HUES64 (cell line): ENCODE data around the gene DMAP1.

Source experiments
- H3K27ac ChIP-seq: 2 replicates; pipeline ENCODE4 v1.7.0; 2013; ENCODE audit warnings: low read depth, low read length, inconsistent platforms
- H3K27me3 ChIP-seq: 2 replicates; pipeline ENCODE4 v1.6.1; 2013; ENCODE audit warnings: mild to moderate bottlenecking, low read length; ENCODE audit not compliant: insufficient read depth
- H3K36me3 ChIP-seq: 2 replicates; pipeline ENCODE4 v1.6.1; 2013; ENCODE audit warnings: mild to moderate bottlenecking, low read length; ENCODE audit not compliant: insufficient read depth
- H3K4me1 ChIP-seq: 2 replicates; pipeline ENCODE4 v1.6.1; 2013; ENCODE audit warnings: mild to moderate bottlenecking, low read length, moderate library complexity; ENCODE audit not compliant: insufficient read depth
- H3K4me3 ChIP-seq: 2 replicates; pipeline ENCODE4 v1.5.1; 2013; ENCODE audit warnings: mild to moderate bottlenecking, low read length, moderate library complexity
- H3K9ac ChIP-seq: 2 replicates; pipeline ENCODE4 v1.6.1; 2013; ENCODE audit warnings: mild to moderate bottlenecking, low read depth, low read length
- H3K9me3 ChIP-seq: 2 replicates; pipeline ENCODE4 v1.6.1; 2013; ENCODE audit warnings: low read depth, low read length; ENCODE audit not compliant: insufficient read depth
- WGBS: fragments of 150-250, 120-280 bp; methylation state at CpG from one replicate; pipeline ENCODE4 v1.1.7; 2013; ENCODE audit warnings: missing lambda C conversion rate; 5-methylcytosine and 5-hydroxymethylcytosine counted together

The DMAP1 gene

DNA sequence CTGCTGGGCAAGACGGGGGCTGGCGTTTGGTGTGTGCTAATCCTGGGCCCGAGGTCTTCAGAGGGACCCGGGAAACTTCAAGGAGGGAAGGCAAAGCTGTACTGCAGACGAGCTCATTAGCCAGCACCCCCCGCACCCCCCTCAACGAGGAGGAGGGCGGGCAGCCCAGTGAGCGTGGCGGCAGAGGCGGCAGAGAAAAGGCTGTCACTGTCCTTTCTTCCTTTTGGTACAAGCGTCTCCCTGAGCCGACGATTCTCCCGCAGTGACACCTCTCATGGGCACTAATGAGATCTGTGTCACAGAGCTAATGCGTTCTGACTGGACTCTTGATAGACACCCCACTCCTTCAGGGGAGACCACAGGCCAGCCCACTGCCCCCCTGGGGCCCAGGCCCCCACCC, 29.5 kb downstream of the DMAP1 start:
- Histone ChIP-seq H3K4me3 (no peak overlapping the region), H3K27me3 (no peaks in the 10 kb centered on the region), H3K9me3 (no peaks in the 10 kb centered on the region), H3K9ac (no peak overlapping the region), H3K36me3 (peaks cover 11% of the 10 kb centered on the region; the same call in 1 of the 2 replicates), H3K27ac (no peak overlapping the region), H3K4me1 (peaks cover 15% of the 10 kb centered on the region)
- WGBS, result 79% methylated on average over 16 of the region's 16 CpGs

DNA sequence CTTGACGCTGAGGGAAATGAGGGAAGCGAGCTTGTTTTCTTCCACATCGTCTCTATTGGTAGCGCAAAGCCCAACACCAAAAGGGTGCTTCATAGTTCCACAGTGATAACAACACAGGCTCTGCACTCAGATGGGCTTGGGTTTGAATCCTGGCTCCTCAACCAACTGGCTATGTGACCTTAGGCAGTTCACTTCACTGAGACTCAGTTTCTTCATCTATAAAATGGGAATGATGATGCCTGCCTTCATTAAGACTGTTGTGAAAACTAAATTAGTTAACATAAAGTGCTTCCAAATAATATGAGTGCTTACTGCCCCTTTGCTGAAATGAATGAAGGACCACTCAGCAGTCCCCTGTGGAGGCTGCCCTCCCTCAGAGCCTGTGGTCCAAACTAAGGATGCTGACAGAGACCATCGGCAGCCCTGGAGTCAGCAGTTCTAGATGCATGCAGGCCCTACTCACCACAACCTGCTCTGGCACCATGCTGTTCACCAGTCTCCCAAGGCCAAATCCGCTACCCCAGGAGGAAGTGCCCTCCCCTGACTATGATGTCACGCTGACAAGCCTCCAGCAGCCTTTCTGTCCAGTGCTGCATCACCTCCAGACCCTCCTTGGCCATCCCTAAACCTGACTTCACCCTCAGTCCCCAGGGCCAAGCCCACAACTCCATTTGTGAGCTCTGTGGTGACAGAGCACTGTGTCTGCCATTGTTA, 30.7 kb downstream of the DMAP1 start:
- no peak overlapping the region for H3K4me3 ChIP-seq
- H3K27me3 ChIP-seq, result no peaks in the 10 kb centered on the region
- H3K9ac ChIP-seq, result no peak overlapping the region
- 93% methylated on average over 7 of the region's 7 CpGs for WGBS
- H3K36me3 ChIP-seq, result peaks cover 11% of the 10 kb centered on the region; the same call in 1 of the 2 replicates
- no peaks in the 10 kb centered on the region for H3K9me3 ChIP-seq
- no peak overlapping the region for H3K27ac ChIP-seq
- H3K4me1 ChIP-seq, result peaks cover 8% of the 10 kb centered on the region

DNA sequence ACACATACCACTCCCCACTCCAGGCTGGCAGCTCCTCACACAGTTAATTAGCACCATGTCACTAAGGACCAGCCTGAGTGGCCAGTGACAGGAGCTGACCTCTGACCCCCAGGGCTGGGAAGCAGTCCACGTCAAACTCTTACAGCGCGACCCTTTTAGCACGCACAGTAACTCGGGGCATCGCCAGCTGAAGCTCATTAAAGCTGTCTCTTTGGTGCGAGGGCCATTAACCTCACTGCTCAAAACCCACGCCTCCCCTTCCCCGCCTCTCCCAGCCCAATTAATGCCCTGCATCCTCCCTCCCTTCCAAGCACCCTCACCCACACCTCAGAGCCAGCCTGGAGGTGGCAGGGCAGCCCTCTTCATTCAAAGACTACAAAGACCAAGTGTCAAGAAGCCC, 31.7 kb downstream of the DMAP1 start:
- H3K9ac ChIP-seq, result no peak overlapping the region
- H3K4me1 ChIP-seq, result peaks cover 2% of the 10 kb centered on the region
- no peaks in the 10 kb centered on the region for H3K9me3 ChIP-seq
- WGBS, result 92% methylated on average over 9 of the region's 9 CpGs
- H3K27ac ChIP-seq, result no peak overlapping the region
- H3K36me3 ChIP-seq, result peaks cover 10% of the 10 kb centered on the region; the same call in 1 of the 2 replicates
- no peaks in the 10 kb centered on the region for H3K27me3 ChIP-seq
- H3K4me3 ChIP-seq, result no peak overlapping the region

DNA sequence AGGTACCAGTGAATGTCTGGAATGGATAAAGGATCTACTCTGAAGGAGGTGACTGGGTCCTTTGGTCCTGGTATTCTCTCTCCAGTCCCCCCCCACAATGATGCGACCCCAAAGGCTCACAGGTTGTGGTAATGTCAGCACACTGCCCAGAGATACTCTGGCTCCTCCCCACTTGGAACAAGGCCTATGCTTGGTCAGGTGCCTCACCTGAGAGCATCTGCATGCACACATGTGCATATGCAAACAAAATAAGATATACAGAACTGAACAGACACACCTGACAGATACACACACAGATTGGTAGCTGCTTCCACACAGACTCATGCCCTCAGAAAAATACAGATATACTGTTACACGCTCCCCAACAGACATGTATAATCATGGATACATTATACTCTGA, 33.5 kb downstream of the DMAP1 start:
- Histone ChIP-seq H3K4me1 (no peaks in the 10 kb centered on the region), H3K27ac (no peak overlapping the region), H3K4me3 (no peak overlapping the region), H3K9ac (no peak overlapping the region), H3K9me3 (no peaks in the 10 kb centered on the region), H3K27me3 (no peaks in the 10 kb centered on the region), H3K36me3 (peaks cover 8% of the 10 kb centered on the region; the same call in 1 of the 2 replicates)
- WGBS, result 85% methylated on average over 2 of the region's 2 CpGs

DNA sequence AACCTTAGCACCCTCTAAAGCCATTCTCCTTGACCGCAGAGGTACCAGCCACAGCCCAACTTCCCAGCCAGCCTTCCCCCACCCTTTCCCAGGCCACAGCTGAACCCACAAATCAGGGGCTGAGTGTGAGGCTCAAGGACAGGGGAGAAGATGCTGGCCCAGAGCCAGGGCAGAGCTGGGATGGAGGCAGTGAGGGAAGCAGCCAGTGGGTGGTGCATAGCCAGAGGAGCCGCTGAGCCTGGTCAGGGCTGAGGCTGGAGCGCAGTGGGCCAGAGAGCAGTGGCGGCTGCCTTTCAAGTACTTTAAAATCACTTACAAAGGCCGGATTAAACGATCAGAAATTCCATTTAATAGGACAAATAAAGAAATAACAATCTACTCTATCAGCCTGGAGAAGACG, 36.3 kb downstream of the DMAP1 start:
- Histone ChIP-seq H3K27me3 (no peaks in the 10 kb centered on the region), H3K4me1 (0 out of 2 replicates have a peak, but pooled peaks cover 3% of the 10 kb centered on the region), H3K9ac (no peak overlapping the region), H3K27ac (no peak overlapping the region), H3K4me3 (no peak overlapping the region), H3K36me3 (no peaks in the 10 kb centered on the region; the same call in 1 of the 2 replicates), H3K9me3 (no peaks in the 10 kb centered on the region)
- WGBS, result 83% methylated on average over 7 of the region's 7 CpGs

DNA sequence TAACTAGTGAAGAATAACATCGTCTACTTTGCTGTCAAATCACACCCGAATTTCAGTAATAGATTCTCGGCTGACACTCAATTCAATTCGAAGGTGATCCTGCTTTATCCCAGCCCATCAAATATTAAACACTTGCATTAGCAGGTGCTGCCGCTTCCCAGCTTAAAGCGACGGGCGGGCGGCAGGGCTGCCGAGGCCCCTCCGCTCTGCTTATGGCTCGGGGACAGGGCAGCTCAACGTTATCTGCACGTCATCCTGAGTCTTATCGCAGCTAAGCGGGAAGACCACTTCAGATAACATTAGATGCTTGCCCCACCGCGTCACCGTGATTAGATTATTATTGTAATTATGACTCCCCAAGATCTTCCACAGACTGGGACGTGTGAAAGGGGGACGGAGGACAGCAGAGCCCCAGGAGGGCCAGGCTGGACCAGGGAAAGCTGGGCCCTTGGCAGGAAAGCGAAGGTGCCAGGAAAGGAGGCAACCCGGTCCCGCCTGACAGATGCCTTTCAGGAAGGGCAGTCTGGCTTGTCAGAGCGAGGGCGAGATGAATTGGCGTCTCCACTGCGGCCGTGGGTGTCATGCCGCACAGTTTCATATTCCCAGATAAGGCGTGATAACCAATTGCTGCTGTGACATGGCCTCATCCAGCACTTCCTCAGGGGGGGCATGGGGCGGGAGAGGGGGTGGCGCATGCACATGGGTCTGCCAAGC, 37.0 kb downstream of the DMAP1 start:
- Histone ChIP-seq H3K9ac (no peak overlapping the region), H3K27me3 (no peaks in the 10 kb centered on the region), H3K27ac (no peak overlapping the region), H3K4me3 (no peak overlapping the region), H3K36me3 (no peaks in the 10 kb centered on the region; the same call in 1 of the 2 replicates), H3K4me1 (0 out of 2 replicates have a peak, but pooled peaks cover 6% of the 10 kb centered on the region), H3K9me3 (no peaks in the 10 kb centered on the region)
- WGBS, result 92% methylated on average over 31 of the region's 33 CpGs

DNA sequence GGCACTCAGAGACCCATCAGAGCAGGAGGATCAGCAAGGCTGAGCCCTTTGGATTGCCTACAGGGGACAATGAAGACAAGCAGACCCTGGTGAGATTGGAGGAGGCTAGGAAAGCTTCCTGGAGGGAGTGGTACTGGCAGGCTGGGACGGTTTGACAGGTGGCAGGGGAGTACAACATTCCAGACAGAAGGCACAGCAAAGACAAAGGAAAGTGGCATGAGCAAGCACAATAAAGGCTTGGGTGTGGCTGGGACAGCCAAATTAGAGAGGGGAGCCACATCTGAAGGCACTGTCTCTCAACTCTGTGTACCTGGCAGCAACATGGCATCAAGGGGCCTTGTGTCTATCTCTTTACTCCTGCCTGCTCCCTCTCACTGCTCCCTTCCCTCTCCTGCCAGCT, 38.2 kb downstream of the DMAP1 start:
- Histone ChIP-seq H3K4me3 (no peak overlapping the region), H3K36me3 (peaks cover 1% of the 10 kb centered on the region; the same call in 1 of the 2 replicates), H3K27ac (no peak overlapping the region), H3K27me3 (no peaks in the 10 kb centered on the region), H3K9ac (no peak overlapping the region), H3K4me1 (0 out of 2 replicates have a peak, but pooled peaks cover 6% of the 10 kb centered on the region), H3K9me3 (no peaks in the 10 kb centered on the region)
- 74% methylated on average over 1 of the region's 1 CpG for WGBS

DNA sequence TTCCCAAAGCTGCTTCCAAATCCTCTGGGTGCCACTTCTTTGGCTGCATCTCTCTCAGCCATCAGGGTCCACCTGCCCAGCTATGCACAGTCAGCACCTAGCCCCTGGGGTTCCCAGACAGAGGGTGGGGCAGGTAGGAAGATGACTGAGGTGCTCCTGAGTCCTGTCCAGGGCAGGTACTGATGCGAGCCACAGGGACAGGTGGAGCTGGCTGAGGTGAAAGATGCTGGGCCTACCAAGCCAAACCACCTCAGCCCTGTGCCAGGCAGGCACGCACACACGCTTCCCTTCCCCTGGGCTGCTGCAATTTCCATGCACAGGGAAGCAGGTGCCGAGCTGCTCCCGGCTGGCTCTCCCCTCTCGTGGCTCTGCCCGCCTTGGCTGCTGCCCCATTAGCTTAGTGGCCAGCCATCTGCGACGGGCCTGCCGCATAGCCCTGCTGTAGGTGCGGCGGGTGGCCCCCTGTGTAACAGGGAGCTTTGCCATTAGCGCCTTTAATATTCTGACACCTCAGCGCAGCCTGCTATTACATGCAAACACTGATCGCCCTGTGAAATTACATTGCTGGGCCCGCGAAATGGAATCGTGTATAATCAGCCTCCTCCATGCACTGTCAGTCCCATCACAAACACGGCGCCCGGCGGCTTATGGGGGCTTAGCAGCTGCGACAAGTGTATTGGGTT, 38.9 kb downstream of the DMAP1 start:
- Histone ChIP-seq H3K36me3 (0 out of 2 replicates have a peak, but pooled peaks cover 3% of the 10 kb centered on the region), H3K9ac (no peak overlapping the region)
- 94% methylated on average over 23 of the region's 23 CpGs for WGBS

DNA sequence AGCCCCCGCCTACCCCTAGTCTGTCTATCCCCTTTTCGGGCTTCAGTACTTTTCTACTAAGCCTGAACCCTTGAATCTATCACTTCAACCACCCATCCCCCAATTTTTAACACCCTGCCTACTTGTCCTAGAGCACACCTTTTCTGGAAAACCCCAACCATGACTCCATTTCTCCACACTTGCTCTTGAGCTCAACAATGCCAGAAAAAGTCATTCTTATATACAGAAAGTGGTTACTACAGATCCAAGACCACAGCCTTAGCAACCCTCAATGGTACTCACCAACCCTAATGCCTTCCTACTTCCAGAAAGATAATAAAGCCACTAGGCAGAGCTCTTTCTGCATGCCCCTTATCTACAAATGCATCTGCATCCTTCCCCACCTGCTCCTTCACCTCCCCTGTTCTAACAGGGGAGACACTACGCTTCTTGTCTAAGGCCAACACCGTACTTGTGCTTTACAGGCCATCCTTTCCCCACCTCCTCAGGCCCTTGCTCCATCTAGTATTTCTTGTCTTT, 41.2 kb downstream of the DMAP1 start:
- H3K4me3 ChIP-seq, result no peak overlapping the region
- WGBS, result 86% methylated on average over 4 of the region's 4 CpGs

More for the DNA sequence above, 38.9 kb downstream of the DMAP1 start:
- no peaks in the 10 kb centered on the region for H3K27me3 ChIP-seq
- H3K4me3 ChIP-seq, result no peak overlapping the region
- H3K4me1 ChIP-seq, result 0 out of 2 replicates have a peak, but pooled peaks cover 6% of the 10 kb centered on the region
- no peaks in the 10 kb centered on the region for H3K9me3 ChIP-seq
- no peak overlapping the region for H3K27ac ChIP-seq

DNA sequence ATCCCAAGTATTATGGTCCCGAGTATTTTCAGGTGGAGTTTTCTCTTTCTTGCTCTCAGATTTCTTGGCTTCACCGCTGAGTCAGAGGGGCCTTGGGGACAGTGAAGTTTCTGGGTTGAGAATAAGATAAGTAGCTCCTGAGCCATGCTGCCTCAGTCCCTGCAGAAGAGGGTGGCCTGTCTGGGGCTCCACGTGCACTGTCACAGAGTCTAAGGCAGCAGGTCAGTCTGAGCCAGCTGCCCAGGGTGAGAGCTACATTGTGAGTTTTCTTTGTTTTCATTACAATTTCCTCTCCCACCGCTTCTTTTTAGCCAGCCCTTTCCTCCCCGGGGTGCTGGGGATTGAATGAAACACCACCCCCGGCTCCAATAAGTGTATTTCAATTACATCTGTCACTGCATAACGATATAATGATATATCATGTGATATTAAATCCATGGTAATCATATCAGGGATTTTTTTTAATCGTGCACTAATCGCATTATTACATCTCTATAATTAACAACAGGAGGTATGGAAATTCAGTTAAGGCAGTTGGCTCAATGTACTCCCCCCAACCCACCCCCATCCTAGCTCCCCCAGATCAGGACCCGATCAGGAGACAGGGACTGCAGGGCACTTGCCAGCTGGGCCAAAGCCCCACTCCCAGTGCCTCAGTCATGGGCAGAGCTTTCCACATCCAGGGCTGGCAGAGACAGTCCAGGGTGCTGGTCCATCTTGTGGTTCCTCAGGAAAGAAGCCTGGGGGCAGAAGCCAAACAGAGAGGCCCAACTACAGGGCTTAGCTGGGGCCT, 43.7 kb downstream of the DMAP1 start:
- Histone ChIP-seq H3K27ac (no peak overlapping the region), H3K4me1 (peaks cover 14% of the 10 kb centered on the region), H3K27me3 (no peaks in the 10 kb centered on the region), H3K36me3 (0 out of 2 replicates have a peak, but pooled peaks cover 3% of the 10 kb centered on the region), H3K9ac (no peak overlapping the region), H3K9me3 (no peaks in the 10 kb centered on the region), H3K4me3 (no peak overlapping the region)
- 91% methylated on average over 7 of the region's 10 CpGs for WGBS

More for the DNA sequence above, 41.2 kb downstream of the DMAP1 start:
- Histone ChIP-seq H3K9me3 (no peaks in the 10 kb centered on the region), H3K36me3 (0 out of 2 replicates have a peak, but pooled peaks cover 3% of the 10 kb centered on the region), H3K9ac (no peak overlapping the region), H3K4me1 (0 out of 2 replicates have a peak, but pooled peaks cover 6% of the 10 kb centered on the region), H3K27ac (no peak overlapping the region), H3K27me3 (no peaks in the 10 kb centered on the region)
